ENCODE data around the gene KCNIP4.

The KCNIP4 gene

GRCh38 chr4:21695141-21695540, 253.4 kb downstream of the KCNIP4 start:
- DNase-seq (ENCODE audit: low spot score): no peak
- FAIRE-seq: no peak

- DNase-seq (ENCODE audit: low spot score) (no peak), FAIRE-seq (no peak)
Observed at GRCh38 chr4:21692241-21692640, 256.3 kb downstream of the KCNIP4 start.

- FAIRE-seq (no peak), DNase-seq (ENCODE audit: low spot score) (no peak)
Observed at GRCh38 chr4:21688596-21689265, 259.8 kb downstream of the KCNIP4 start.

GRCh38 chr4:21685911-21686310, 262.7 kb downstream of the KCNIP4 start:
- DNase-seq (ENCODE audit: low spot score) (no peak), FAIRE-seq (no peak)

- DNase-seq (ENCODE audit: low spot score): no peak
- no peak for FAIRE-seq
Observed at GRCh38 chr4:21680326-21680898, 268.2 kb downstream of the KCNIP4 start.

- DNase-seq (ENCODE audit: low spot score) (no peak), FAIRE-seq (no peak)
Observed at GRCh38 chr4:21678711-21679110, 269.9 kb downstream of the KCNIP4 start.

GRCh38 chr4:21677173-21677572, 271.4 kb downstream of the KCNIP4 start:
- no peak for FAIRE-seq

GRCh38 chr4:21664355-21664754, 284.2 kb downstream of the KCNIP4 start:
- no peak for DNase-seq (ENCODE audit: low spot score)
- no peak for FAIRE-seq

More at GRCh38 chr4:21677173-21677572, 271.4 kb downstream of the KCNIP4 start:
- DNase-seq (ENCODE audit: low spot score): no peak

- peak; percentile 82 for DNase-seq (ENCODE audit: low spot score)
- FAIRE-seq: peak; percentile 91
Observed at GRCh38 chr4:21656832-21657231, 291.7 kb downstream of the KCNIP4 start.

- FAIRE-seq (no peak), DNase-seq (ENCODE audit: low spot score) (no peak)
Observed at GRCh38 chr4:21655031-21655430, 293.5 kb downstream of the KCNIP4 start.

- FAIRE-seq (no peak), DNase-seq (ENCODE audit: low spot score) (no peak)
Observed at GRCh38 chr4:21652508-21653231, 295.9 kb downstream of the KCNIP4 start.

- DNase-seq (ENCODE audit: low spot score): no peak
- no peak for FAIRE-seq
Observed at GRCh38 chr4:21649391-21650090, 299.0 kb downstream of the KCNIP4 start.

- FAIRE-seq (no peak), DNase-seq (ENCODE audit: low spot score) (no peak)
Observed at GRCh38 chr4:21645776-21646175, 302.8 kb downstream of the KCNIP4 start.

- DNase-seq (ENCODE audit: low spot score) (no peak), FAIRE-seq (no peak)
Observed at GRCh38 chr4:21641696-21642095, 306.9 kb downstream of the KCNIP4 start.

- DNase-seq (ENCODE audit: low spot score) (no peak), FAIRE-seq (no peak)
Observed at GRCh38 chr4:21638171-21638725, 310.3 kb downstream of the KCNIP4 start.

- FAIRE-seq (no peak), DNase-seq (ENCODE audit: low spot score) (no peak)
Observed at GRCh38 chr4:21628916-21629610, 319.5 kb downstream of the KCNIP4 start.

- FAIRE-seq (no peak), DNase-seq (ENCODE audit: low spot score) (no peak)
Observed at GRCh38 chr4:21628116-21628670, 320.4 kb downstream of the KCNIP4 start.

- no peak for FAIRE-seq
- no peak for DNase-seq (ENCODE audit: low spot score)
Observed at GRCh38 chr4:21625447-21625846, 323.1 kb downstream of the KCNIP4 start.

GRCh38 chr4:21605006-21605405, 343.6 kb downstream of the KCNIP4 start:
- no peak for DNase-seq (ENCODE audit: low spot score)
- no peak for FAIRE-seq

GRCh38 chr4:21596521-21596920, 352.1 kb downstream of the KCNIP4 start:
- DNase-seq (ENCODE audit: low spot score) (no peak), FAIRE-seq (no peak)

- no peak for DNase-seq (ENCODE audit: low spot score)
- no peak for FAIRE-seq
Observed at GRCh38 chr4:21593671-21594001, 354.9 kb downstream of the KCNIP4 start.
